ENCODE results near the gene TBC1D32. TPM values are rescaled to one million over a fixed set of nuclear protein-coding genes. Genes with fewer than 3 reads are reported as not detected.
"Not testable (repeated sequence)": the region's sequence is repeated elsewhere in the genome, so short reads cannot be mapped to it uniquely, and the experiment has no call there.

Gene TBC1D32
- total and polyA plus RNA-seq, 7 donors, result 0.60 to 6.1 (median 2.1) TPM

DNA sequence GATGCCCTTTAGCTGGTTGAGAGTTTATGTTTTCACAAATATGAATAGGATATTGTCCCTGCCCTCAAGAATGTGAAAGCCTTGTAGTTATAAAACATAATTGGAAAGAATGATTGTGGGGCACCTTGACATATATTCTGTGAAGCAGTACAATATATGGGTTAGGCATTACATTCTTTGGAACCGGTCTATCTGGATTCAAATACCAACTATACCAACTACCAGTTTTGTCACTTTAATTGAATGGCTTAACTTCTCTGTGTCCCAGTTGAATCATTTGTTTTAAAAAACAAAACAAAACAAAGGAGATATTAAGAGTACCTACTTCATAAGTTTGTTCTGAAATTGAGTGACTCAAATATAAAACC lies 146.5 kb downstream of the TBC1D32 start:
- Histone ChIP-seq H3K27ac (no peak overlapping the region), H3K9me3 (no peaks in the 10 kb centered on the region), H3K4me1 (no peaks in the 10 kb centered on the region), H3K27me3 (no peaks in the 10 kb centered on the region), H3K36me3 (no peaks in the 10 kb centered on the region), H3K4me3 (no peak overlapping the region)
- intact Hi-C loops (cut with DNase I), result no loop called here
- WGBS, 2 donors, result 16 to 67% methylated on average over 1 of the region's 1 CpG
- DNase-seq, result no peak
- TF ChIP-seq, protein P1, sequence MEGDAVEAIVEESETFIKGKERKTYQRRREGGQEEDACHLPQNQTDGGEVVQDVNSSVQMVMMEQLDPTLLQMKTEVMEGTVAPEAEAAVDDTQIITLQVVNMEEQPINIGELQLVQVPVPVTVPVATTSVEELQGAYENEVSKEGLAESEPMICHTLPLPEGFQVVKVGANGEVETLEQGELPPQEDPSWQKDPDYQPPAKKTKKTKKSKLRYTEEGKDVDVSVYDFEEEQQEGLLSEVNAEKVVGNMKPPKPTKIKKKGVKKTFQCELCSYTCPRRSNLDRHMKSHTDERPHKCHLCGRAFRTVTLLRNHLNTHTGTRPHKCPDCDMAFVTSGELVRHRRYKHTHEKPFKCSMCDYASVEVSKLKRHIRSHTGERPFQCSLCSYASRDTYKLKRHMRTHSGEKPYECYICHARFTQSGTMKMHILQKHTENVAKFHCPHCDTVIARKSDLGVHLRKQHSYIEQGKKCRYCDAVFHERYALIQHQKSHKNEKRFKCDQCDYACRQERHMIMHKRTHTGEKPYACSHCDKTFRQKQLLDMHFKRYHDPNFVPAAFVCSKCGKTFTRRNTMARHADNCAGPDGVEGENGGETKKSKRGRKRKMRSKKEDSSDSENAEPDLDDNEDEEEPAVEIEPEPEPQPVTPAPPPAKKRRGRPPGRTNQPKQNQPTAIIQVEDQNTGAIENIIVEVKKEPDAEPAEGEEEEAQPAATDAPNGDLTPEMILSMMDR (IDR thresholded peaks at IDR 0.05), result no peak
- TF ChIP-seq POLR2A (IDR thresholded peaks at IDR 0.05) (no peak), POLR2AphosphoS5 (IDR thresholded peaks at IDR 0.05) (no peak), EP300 (IDR thresholded peaks at IDR 0.05) (no peak)

DNA sequence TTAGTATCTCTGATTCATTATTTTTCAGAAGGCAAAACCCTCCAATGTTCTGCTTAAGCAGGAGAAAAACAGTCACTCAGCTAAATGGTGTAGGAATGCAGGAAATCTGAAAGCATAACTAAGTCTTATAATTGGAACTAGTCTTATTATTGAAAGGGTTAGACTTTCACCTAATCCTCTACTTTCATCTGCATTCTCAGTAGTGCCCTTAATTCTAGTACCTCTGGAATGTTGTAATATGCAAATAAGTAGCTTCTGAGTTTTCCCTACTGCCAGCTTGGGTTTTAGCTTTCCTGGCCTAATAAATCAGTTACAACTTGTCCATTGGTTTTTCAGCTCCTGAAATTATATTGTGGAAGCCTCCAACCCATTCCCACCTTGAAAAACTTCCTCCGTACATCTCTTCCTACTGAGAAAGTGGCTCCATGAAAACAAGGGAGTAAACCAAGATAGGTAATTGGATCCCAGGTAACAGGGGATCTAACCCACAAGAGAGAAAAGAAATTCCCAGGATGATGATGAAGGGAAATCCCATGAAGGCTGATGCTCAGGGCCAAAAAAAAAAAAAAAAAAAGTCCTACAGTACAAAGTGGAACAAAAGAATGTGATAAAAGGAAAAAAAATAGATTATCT lies 147.0 kb downstream of the TBC1D32 start:
- no peak overlapping the region for H3K4me3 ChIP-seq
- no peak for TF ChIP-seq EP300 (IDR thresholded peaks at IDR 0.05)
- TF ChIP-seq, protein P1 (IDR thresholded peaks at IDR 0.05), result no peak
- no peak for TF ChIP-seq POLR2AphosphoS5 (IDR thresholded peaks at IDR 0.05)
- no peak for TF ChIP-seq POLR2A (IDR thresholded peaks at IDR 0.05)
- DNase-seq, result no peak
- H3K36me3 ChIP-seq, result no peaks in the 10 kb centered on the region
- H3K4me1 ChIP-seq, result no peaks in the 10 kb centered on the region
- 87 to 93% methylated on average over 1 of the region's 1 CpG for WGBS, 2 donors
- intact Hi-C loops (cut with DNase I), result no loop called here
- H3K27ac ChIP-seq, result no peak overlapping the region
- H3K27me3 ChIP-seq, result no peaks in the 10 kb centered on the region
- H3K9me3 ChIP-seq, result no peaks in the 10 kb centered on the region

DNA sequence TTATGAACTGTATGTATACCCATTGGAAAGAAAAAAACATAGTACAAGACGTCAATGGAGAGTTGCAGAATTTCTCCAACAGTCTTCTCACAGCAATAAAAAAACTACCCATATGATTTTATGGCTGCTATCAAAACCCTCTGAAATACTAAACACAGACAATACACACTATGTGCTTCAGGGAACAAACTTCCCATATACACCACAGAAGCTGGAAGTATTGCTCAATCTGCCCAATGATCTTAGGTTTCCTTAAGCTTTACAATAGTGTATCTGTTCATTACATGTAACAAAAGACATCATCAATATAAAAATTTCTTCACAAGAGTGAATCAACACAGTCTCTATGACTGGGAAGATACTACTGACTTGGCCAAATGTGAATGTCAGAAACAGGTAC lies 150.5 kb downstream of the TBC1D32 start:
- Histone ChIP-seq H3K9me3 (peaks cover 0 to 4% (median 0%) of the 10 kb centered on the region in 4 donors), H3K4me1 (no peaks in the 10 kb centered on the region), H3K4me3 (no peak overlapping the region), H3K27ac (no peak overlapping the region), H3K36me3 (no peaks in the 10 kb centered on the region), H3K27me3 (no peaks in the 10 kb centered on the region)
- TF ChIP-seq POLR2A (IDR thresholded peaks at IDR 0.05), result no peak
- TF ChIP-seq POLR2AphosphoS5 (IDR thresholded peaks at IDR 0.05), result no peak
- TF ChIP-seq EP300 (IDR thresholded peaks at IDR 0.05), result no peak
- TF ChIP-seq, protein P1 (IDR thresholded peaks at IDR 0.05), result no peak
- no peak for DNase-seq
- 21 to 81% methylated on average over 1 of the region's 1 CpG for WGBS, 2 donors
- intact Hi-C loops (cut with DNase I), result no loop called here

DNA sequence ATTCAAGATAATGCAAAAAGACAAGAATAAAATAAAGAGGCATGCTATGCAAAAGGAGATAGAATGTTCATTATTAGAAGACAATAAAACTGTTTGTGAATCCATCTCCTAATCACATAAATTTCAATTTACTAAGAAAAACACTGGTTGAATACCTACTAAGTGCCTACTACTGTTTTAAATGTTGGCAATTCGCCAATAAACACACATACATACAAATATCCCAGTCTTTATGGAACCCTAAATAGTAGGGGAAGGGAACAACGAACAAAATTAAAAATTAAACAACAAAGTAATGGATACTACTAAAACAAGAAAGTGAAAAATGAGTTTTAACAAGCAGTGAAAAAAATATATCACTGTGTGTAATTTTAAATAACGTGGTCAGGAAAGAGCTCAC lies 158.5 kb downstream of the TBC1D32 start:
- intact Hi-C loops (cut with DNase I), result no loop called here
- TF ChIP-seq EP300 (IDR thresholded peaks at IDR 0.05), result no peak
- no peak for TF ChIP-seq POLR2A (IDR thresholded peaks at IDR 0.05)
- TF ChIP-seq, protein P1 (IDR thresholded peaks at IDR 0.05), result no peak
- TF ChIP-seq POLR2AphosphoS5 (IDR thresholded peaks at IDR 0.05), result no peak
- no peak for DNase-seq
- Histone ChIP-seq H3K36me3 (no peaks in the 10 kb centered on the region), H3K27me3 (no peaks in the 10 kb centered on the region), H3K9me3 (peaks cover 0 to 5% (median 0%) of the 10 kb centered on the region in 4 donors), H3K4me1 (no peaks in the 10 kb centered on the region), H3K27ac (no peak overlapping the region), H3K4me3 (no peak overlapping the region)
- 90% methylated on average over 3 of the region's 3 CpGs for WGBS, 2 donors

DNA sequence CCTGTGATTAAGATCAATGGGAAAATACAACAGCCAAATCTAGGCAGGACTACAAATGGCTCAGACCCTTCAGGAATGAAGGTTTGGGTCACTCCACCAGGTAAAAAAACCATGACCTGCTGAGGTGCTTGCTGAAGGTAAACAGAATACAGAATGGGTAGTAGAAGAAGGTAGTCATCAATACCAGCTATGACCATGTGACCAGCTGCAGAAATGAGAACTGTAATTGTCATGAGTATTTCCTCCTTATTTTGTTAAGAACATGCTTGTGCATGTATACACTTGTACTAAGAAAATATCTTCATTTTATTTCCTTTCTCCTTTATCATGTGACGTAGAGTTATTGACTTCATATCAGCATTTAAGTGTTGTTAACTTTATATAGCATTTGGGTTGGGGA lies 161.8 kb downstream of the TBC1D32 start:
- H3K27me3 ChIP-seq; intact Hi-C loops (cut with DNase I); H3K9me3 ChIP-seq; H3K36me3 ChIP-seq; H3K4me3 ChIP-seq; DNase-seq; H3K4me1 ChIP-seq; H3K27ac ChIP-seq: not testable (repeated sequence)
- WGBS, 2 donors, result 28 to 60% methylated on average over 1 of the region's 1 CpG
